ENCODE measurements around the gene SCRN2.
A peak's percentile ranks its signal among the peaks of the same experiment; 100 is the strongest.

SCRN2 gene

GRCh38 chr17:47804461-47804860 is 36.6 kb downstream of the SCRN2 start:
- no peak for DNase-seq (ENCODE audit: low spot score)

- no peak for DNase-seq (ENCODE audit: low spot score)
These were observed 37.3 kb downstream of the SCRN2 start for GRCh38 chr17:47803751-47804150.

GRCh38 chr17:47803201-47803600 is 37.9 kb downstream of the SCRN2 start:
- no peak for DNase-seq (ENCODE audit: low spot score)

GRCh38 chr17:47802341-47803022 is 38.6 kb downstream of the SCRN2 start:
- DNase-seq (ENCODE audit: low spot score) = peak; percentile 66

- no peak for DNase-seq (ENCODE audit: low spot score)
These were observed 39.2 kb downstream of the SCRN2 start for GRCh38 chr17:47801906-47802305.

GRCh38 chr17:47801176-47801765 is 39.8 kb downstream of the SCRN2 start:
- no peak for DNase-seq (ENCODE audit: low spot score)

GRCh38 chr17:47800686-47801085 is 40.4 kb downstream of the SCRN2 start:
- DNase-seq (ENCODE audit: low spot score) = no peak

GRCh38 chr17:47797797-47798196 is 43.3 kb downstream of the SCRN2 start:
- DNase-seq (ENCODE audit: low spot score) = no peak

- no peak for DNase-seq (ENCODE audit: low spot score)
These were observed 48.1 kb downstream of the SCRN2 start for GRCh38 chr17:47792979-47793378.

GRCh38 chr17:47792457-47792856 is 48.6 kb downstream of the SCRN2 start:
- no peak for DNase-seq (ENCODE audit: low spot score)

GRCh38 chr17:47791025-47791424 is 50.0 kb downstream of the SCRN2 start:
- no peak for DNase-seq (ENCODE audit: low spot score)

GRCh38 chr17:47789611-47790561 is 51.2 kb downstream of the SCRN2 start:
- DNase-seq (ENCODE audit: low spot score) = peak; percentile 57
